ENCODE results near the gene PRKAG2. TPM values are rescaled to one million over a fixed set of nuclear protein-coding genes. Genes with fewer than 3 reads are reported as not detected.

PRKAG2 gene
- total and polyA plus RNA-seq, 2 experiments from 2014 or later = 9.1 to 14.9 TPM

GRCh38 chr7:151790095-151790829, 86.7 kb downstream of the PRKAG2 start:
- DNase-seq (ENCODE audit: low spot score) = no peak
- Mint-ChIP-seq H3K27ac (no peak overlapping the region; the same call in 1 of the 2 replicates), H3K9me3 (no peaks in the 10 kb centered on the region), H3K27me3 (ENCODE audit: insufficient read depth, low read depth, poor library complexity) (peaks cover 12% of the 10 kb centered on the region), H3K36me3 (ENCODE audit: low read depth) (no peaks in the 10 kb centered on the region), H3K4me1 (peaks cover 24% of the 10 kb centered on the region), H3K4me3 (no peak overlapping the region)
- H3K9me2 ChIP-seq (ENCODE audit: insufficient read depth) = 0 out of 2 replicates have a peak, but pooled peaks cover 5% of the 10 kb centered on the region
- H3K4me2 ChIP-seq = no peak overlapping the region
- H3K27me3 ChIP-seq (ENCODE audit: insufficient read depth) = no peaks in the 10 kb centered on the region
- no peak overlapping the region for H2AFZ ChIP-seq
- no peaks in the 10 kb centered on the region for H3F3A ChIP-seq (replicated peaks; ENCODE audit: low read depth)
- H3K36me3 ChIP-seq (ENCODE audit: insufficient read depth) = no peaks in the 10 kb centered on the region
- no peak overlapping the region for H3K4me3 ChIP-seq
- ATAC-seq = no peak
- no peak for TF ChIP-seq CTCF (conservative IDR thresholded peaks at IDR 0.05; ENCODE audit: low read depth in 2 of 2)
- no peak for TF ChIP-seq STAT1 (IDR thresholded peaks at IDR 0.05; ENCODE audit: unreplicated experiment)
- TF ChIP-seq REST (IDR thresholded peaks at IDR 0.05; ENCODE audit: unreplicated experiment) = no peak
- TF ChIP-seq ZNF462 (CRISPR knock-in tag; IDR thresholded peaks at IDR 0.05) = no peak
- no peak for TF ChIP-seq ETS1 (IDR thresholded peaks at IDR 0.05)
- no peaks in the 10 kb centered on the region; the same call in 1 of the 2 replicates for H3K4me1 ChIP-seq (ENCODE audit: insufficient read depth)
- H4K20me1 ChIP-seq (replicated peaks; ENCODE audit: insufficient read depth) = no peaks in the 10 kb centered on the region
- no peaks in the 10 kb centered on the region for H3K79me2 ChIP-seq (replicated peaks; ENCODE audit: insufficient read depth)
- H3K27ac ChIP-seq (ENCODE audit: low read depth) = no peak overlapping the region
